Measurements from ENCODE around the gene FHAD1.

DNA sequence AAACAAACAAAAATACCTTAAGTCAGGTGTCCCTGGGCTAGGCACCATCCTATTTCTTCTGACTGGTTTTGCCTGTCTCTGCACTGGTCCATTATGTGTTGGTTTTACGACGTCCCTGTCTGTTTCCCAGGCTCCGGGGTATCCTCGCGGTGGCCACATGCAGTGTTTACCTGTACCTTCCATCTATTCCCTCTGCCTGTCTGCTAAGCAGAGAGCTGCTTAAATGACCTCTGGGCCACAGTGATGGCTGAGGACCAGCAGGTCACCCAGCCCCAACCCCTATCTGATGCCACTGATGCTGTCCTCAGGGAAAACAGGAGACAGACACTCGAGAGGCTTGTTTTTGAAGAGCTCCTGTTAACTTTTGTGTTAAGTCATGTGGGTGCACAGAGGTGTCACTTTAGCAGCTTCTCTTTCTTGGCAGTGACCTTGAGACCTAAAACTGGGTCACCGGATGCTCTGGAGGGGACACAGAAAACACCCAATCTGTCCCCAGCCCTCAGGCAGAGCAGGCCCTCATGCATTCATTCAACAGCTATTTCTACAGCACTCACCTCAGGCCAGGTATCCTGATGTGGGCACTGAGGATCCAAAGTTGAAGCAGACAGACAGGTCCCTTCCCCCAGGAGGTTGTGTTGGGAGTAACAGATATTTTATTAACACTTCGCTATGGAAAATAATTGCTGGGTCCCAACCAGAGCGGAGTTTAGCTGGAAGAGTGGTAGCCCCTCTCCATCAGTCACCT lies 158.3 kb downstream of the FHAD1 start:
- TF ChIP-seq POLR2A (IDR thresholded peaks at IDR 0.05) (no peak), POLR2AphosphoS5 (IDR thresholded peaks at IDR 0.05) (no peak)
- TF ChIP-seq, protein P1, sequence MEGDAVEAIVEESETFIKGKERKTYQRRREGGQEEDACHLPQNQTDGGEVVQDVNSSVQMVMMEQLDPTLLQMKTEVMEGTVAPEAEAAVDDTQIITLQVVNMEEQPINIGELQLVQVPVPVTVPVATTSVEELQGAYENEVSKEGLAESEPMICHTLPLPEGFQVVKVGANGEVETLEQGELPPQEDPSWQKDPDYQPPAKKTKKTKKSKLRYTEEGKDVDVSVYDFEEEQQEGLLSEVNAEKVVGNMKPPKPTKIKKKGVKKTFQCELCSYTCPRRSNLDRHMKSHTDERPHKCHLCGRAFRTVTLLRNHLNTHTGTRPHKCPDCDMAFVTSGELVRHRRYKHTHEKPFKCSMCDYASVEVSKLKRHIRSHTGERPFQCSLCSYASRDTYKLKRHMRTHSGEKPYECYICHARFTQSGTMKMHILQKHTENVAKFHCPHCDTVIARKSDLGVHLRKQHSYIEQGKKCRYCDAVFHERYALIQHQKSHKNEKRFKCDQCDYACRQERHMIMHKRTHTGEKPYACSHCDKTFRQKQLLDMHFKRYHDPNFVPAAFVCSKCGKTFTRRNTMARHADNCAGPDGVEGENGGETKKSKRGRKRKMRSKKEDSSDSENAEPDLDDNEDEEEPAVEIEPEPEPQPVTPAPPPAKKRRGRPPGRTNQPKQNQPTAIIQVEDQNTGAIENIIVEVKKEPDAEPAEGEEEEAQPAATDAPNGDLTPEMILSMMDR (IDR thresholded peaks at IDR 0.05): no peak

All from prostate gland (tissue), 2 donors.